Activated CD4-positive, CD25-positive, alpha-beta regulatory T cell treated with anti-CD3 and anti-CD28 coated beads, Interleukin-2, amount 50 U/mL, for 16 hours (primary cell): ENCODE measurements around the gene CCDC134.

ENCODE experiments used
- DNase-seq: peaks from one replicate; pipeline ENCODE4 v3.0.0-alpha.2; 2020; ENCODE audit warnings: low read depth, low spot score

CCDC134 gene

GRCh38 chr22:41800348-41801146 lies at the start of gene CCDC134:
CCDC134 (plus strand) TSS chr22:41800679; CDS start chr22:41808891, 8,212 bp downstream.
- peak; percentile 74 for DNase-seq

- DNase-seq: no peak
Measured at GRCh38 chr22:41752011-41752970, 48.2 kb upstream of the CCDC134 start.

- DNase-seq: no peak
Measured at GRCh38 chr22:41753984-41754383, 46.5 kb upstream of the CCDC134 start.

GRCh38 chr22:41757502-41757901 lies 43.0 kb upstream of the CCDC134 start:
- no peak for DNase-seq

- no peak for DNase-seq
Measured at GRCh38 chr22:41758231-41758630, 42.2 kb upstream of the CCDC134 start.

GRCh38 chr22:41762980-41763779 lies 37.3 kb upstream of the CCDC134 start:
- no peak for DNase-seq

GRCh38 chr22:41766476-41766875 lies 34.0 kb upstream of the CCDC134 start:
- DNase-seq: no peak

- no peak for DNase-seq
Measured at GRCh38 chr22:41768430-41768829, 32.0 kb upstream of the CCDC134 start.

GRCh38 chr22:41770715-41771468 lies 29.6 kb upstream of the CCDC134 start:
- DNase-seq: no peak

- no peak for DNase-seq
Measured at GRCh38 chr22:41772198-41772597, 28.3 kb upstream of the CCDC134 start.

- DNase-seq: no peak
Measured at GRCh38 chr22:41772645-41773044, 27.8 kb upstream of the CCDC134 start.

GRCh38 chr22:41775338-41775737 lies 25.1 kb upstream of the CCDC134 start:
- no peak for DNase-seq

- DNase-seq: no peak
Measured at GRCh38 chr22:41775976-41776375, 24.5 kb upstream of the CCDC134 start.

- no peak for DNase-seq
Measured at GRCh38 chr22:41776381-41776780, 24.1 kb upstream of the CCDC134 start.

GRCh38 chr22:41777749-41778425 lies 22.6 kb upstream of the CCDC134 start:
- no peak for DNase-seq

GRCh38 chr22:41779929-41780505 lies 20.5 kb upstream of the CCDC134 start:
- DNase-seq: no peak

- peak; percentile 83 for DNase-seq
Measured at GRCh38 chr22:41780746-41781505, 19.6 kb upstream of the CCDC134 start.

GRCh38 chr22:41781507-41781906 lies 19.0 kb upstream of the CCDC134 start:
- DNase-seq: no peak

GRCh38 chr22:41782316-41782715 lies 18.2 kb upstream of the CCDC134 start:
- DNase-seq: no peak
